Natural killer cell (primary cell): ENCODE results near the gene CALML6. TPM values are rescaled to one million over a fixed set of nuclear protein-coding genes. Genes with fewer than 3 reads are reported as not detected.

ENCODE experiments used
- ATAC-seq, 3 donors: fragments of 150-1000 bp in 2 of 3; fragments of 200-7000 bp in 1 of 3; cut with Tn5 transposase; 1 replicate in 1 of 3; 2 replicates in 2 of 3; pipeline ENCODE4 v1.10.0; 2021; ENCODE audit warnings: mild to moderate bottlenecking in 2 of 3, moderate library complexity in 2 of 3
- DNase-seq, 2 donors: peaks; one replicate each; pipeline versions ENCODE4 v3.0.0 to v3.0.0-alpha.2; 2013 to 2021; ENCODE audit warnings: mixed read lengths in 1 of 2
- H3K27ac ChIP-seq: one replicate; pipeline ENCODE4 v1.5.1; 2013; ENCODE audit warnings: mild to moderate bottlenecking, low read length
- H3K27me3 ChIP-seq: one replicate; pipeline ENCODE4 v1.6.1; 2013; ENCODE audit warnings: low read length; ENCODE audit not compliant: control insufficient read depth, insufficient read depth
- H3K36me3 ChIP-seq: one replicate; pipeline ENCODE4 v1.6.1; 2013; ENCODE audit warnings: low read length; ENCODE audit not compliant: control insufficient read depth, insufficient read depth
- H3K4me1 ChIP-seq: one replicate; pipeline ENCODE4 v1.6.1; 2013; ENCODE audit warnings: low read length; ENCODE audit not compliant: control insufficient read depth, insufficient read depth
- H3K4me3 ChIP-seq: one replicate; pipeline ENCODE4 v1.5.1; 2013; ENCODE audit warnings: low read length
- H3K9me3 ChIP-seq: one replicate; pipeline ENCODE4 v1.6.1; 2013; ENCODE audit warnings: low read length; ENCODE audit not compliant: control insufficient read depth, insufficient read depth
- H3K27ac Mint-ChIP-seq, 2 donors: one replicate each; pipeline ENCODE4 v1.8.0; 2022; ENCODE audit warnings: mild to moderate bottlenecking in 2 of 2, mixed read lengths in 2 of 2, moderate library complexity in 1 of 2
- H3K27me3 Mint-ChIP-seq, 2 donors: one replicate each; pipeline ENCODE4 v1.8.0; 2022; ENCODE audit warnings: low read depth in 2 of 2, mixed read lengths in 2 of 2
- H3K36me3 Mint-ChIP-seq: one replicate; pipeline ENCODE4 v1.8.0; 2022; ENCODE audit warnings: mixed read lengths
- H3K4me1 Mint-ChIP-seq, 2 donors: one replicate each; pipeline ENCODE4 v1.8.0; 2022; ENCODE audit warnings: mixed read lengths in 2 of 2
- H3K4me3 Mint-ChIP-seq: one replicate; pipeline ENCODE4 v1.8.0; 2022; ENCODE audit warnings: mild to moderate bottlenecking, moderate library complexity, mixed read lengths
- H3K9me3 Mint-ChIP-seq, 2 donors: one replicate each; pipeline ENCODE4 v1.8.0; 2022; ENCODE audit warnings: mixed read lengths in 2 of 2
- CTCF ChIP-seq: fragments of 200-600 bp; IDR thresholded peaks from one replicate; pipeline ENCODE4 v1.8.0; 2022; ENCODE audit warnings: antibody characterized with exemption
- WGBS: methylation state at CpG from one replicate; pipeline ENCODE4 v1.1.7; 2013; ENCODE audit warnings: missing lambda C conversion rate; ENCODE audit not compliant: insufficient coverage; 5-methylcytosine and 5-hydroxymethylcytosine counted together
- intact Hi-C: fragments of 100-400 bp; cut with micrococcal nuclease; formaldehyde crosslinking; loops from one replicate; pipeline ENCODE4 v1.14.2; 2022
- total RNA-seq, 4 donors: library from RNA; stranded (reverse); fragments of 120-200 nt in 1 of 4; gene quantifications; one replicate each; pipeline versions ENCODE4 v1.2.3 to v1.2.4, GENCODE V29; 2013 to 2022

Gene CALML6
- total RNA-seq, 3 donors from 2014 or later (not counting 1 experiment from before 2014, with no cell fraction given): 2.1 to 3.9 (median 2.9) TPM

- Mint-ChIP-seq H3K27me3 (no peaks in the 10 kb centered on the region), H3K4me3 (peak overlapping the region; percentile 91), H3K9me3 (no peaks in the 10 kb centered on the region), H3K4me1 (peaks cover 40 to 54% of the 10 kb centered on the region in 2 donors), H3K36me3 (no peaks in the 10 kb centered on the region), H3K27ac (peak overlapping the region; percentile 87 to 96)
- no peak for TF ChIP-seq CTCF
- H3K27me3 ChIP-seq: no peaks in the 10 kb centered on the region
- WGBS: under 1% methylated on average over 56 of the region's 59 CpGs
- peak overlapping the region; percentile 50 for H3K4me3 ChIP-seq
- DNase-seq: peak; percentile 55 to 91
- H3K9me3 ChIP-seq: no peaks in the 10 kb centered on the region
- intact Hi-C loops: no loop called here
- no peaks in the 10 kb centered on the region for H3K36me3 ChIP-seq
- peak overlapping the region; percentile 93 for H3K27ac ChIP-seq
- peaks cover 56% of the 10 kb centered on the region for H3K4me1 ChIP-seq
- peak; percentile 60 to 63 (median 62) for ATAC-seq
Observed at GRCh38 chr1:1891349-1892078, 23.5 kb upstream of the CALML6 start.

GRCh38 chr1:1892079-1892762, 22.8 kb upstream of the CALML6 start:
- peak overlapping the region; percentile 87 to 96 for H3K27ac Mint-ChIP-seq
- WGBS: 37% methylated on average over 21 of the region's 21 CpGs
- no peaks in the 10 kb centered on the region for H3K9me3 Mint-ChIP-seq
- no peaks in the 10 kb centered on the region for H3K36me3 Mint-ChIP-seq
- peak overlapping the region; percentile 50 for H3K4me3 ChIP-seq
- no peaks in the 10 kb centered on the region for H3K9me3 ChIP-seq
- intact Hi-C loops: no loop called here
- peaks cover 35 to 46% of the 10 kb centered on the region in 2 donors for H3K4me1 Mint-ChIP-seq
- H3K27ac ChIP-seq: peak overlapping the region; percentile 93
- H3K27me3 ChIP-seq: no peaks in the 10 kb centered on the region
- peak in 1 of 2 donors; percentile 54 for DNase-seq
- H3K4me3 Mint-ChIP-seq: peak overlapping the region; percentile 91
- no peak for TF ChIP-seq CTCF
- peaks cover 52% of the 10 kb centered on the region for H3K4me1 ChIP-seq
- no peaks in the 10 kb centered on the region for H3K27me3 Mint-ChIP-seq
- no peak for ATAC-seq
- no peaks in the 10 kb centered on the region for H3K36me3 ChIP-seq

- Histone ChIP-seq H3K4me3 (no peak overlapping the region), H3K27ac (peak overlapping the region; percentile 93), H3K4me1 (peaks cover 48% of the 10 kb centered on the region), H3K27me3 (no peaks in the 10 kb centered on the region), H3K9me3 (no peaks in the 10 kb centered on the region), H3K36me3 (no peaks in the 10 kb centered on the region)
- no peak for TF ChIP-seq CTCF
- no peak for ATAC-seq
- H3K4me3 Mint-ChIP-seq: peak overlapping the region; percentile 91
- no peaks in the 10 kb centered on the region for H3K36me3 Mint-ChIP-seq
- intact Hi-C loops: no loop called here
- peak overlapping the region; percentile 87 to 96 for H3K27ac Mint-ChIP-seq
- H3K4me1 Mint-ChIP-seq: peaks cover 32 to 41% of the 10 kb centered on the region in 2 donors
- 94% methylated on average over 6 of the region's 7 CpGs for WGBS
- H3K27me3 Mint-ChIP-seq: no peaks in the 10 kb centered on the region
- DNase-seq: no peak
- no peaks in the 10 kb centered on the region for H3K9me3 Mint-ChIP-seq
Observed at GRCh38 chr1:1892763-1893120, 22.3 kb upstream of the CALML6 start.
